ENCODE data around the gene LRRTM4. TPM values are rescaled to one million over a fixed set of nuclear protein-coding genes. Genes with fewer than 3 reads are reported as not detected.

LRRTM4 gene
- total RNA-seq, 1 experiment from 2014 or later, result 12.0 TPM

GRCh38 chr2:77428946-77429345, 93.2 kb downstream of the LRRTM4 start:
- Histone ChIP-seq H2BK12ac (ENCODE audit: insufficient read length, low read depth, low read length) (no peak overlapping the region), H3K9ac (ENCODE audit: extremely low read depth, insufficient read length, low read length) (no peak overlapping the region), H3K9me3 (ENCODE audit: control insufficient read depth, low read depth, low read length) (no peaks in the 10 kb centered on the region), H2BK5ac (ENCODE audit: insufficient read length, low read length) (no peak overlapping the region), H3K79me1 (ENCODE audit: insufficient read depth, low read depth, low read length, poor library complexity, severe bottlenecking) (no peaks in the 10 kb centered on the region), H3T11ph (ENCODE audit: low read length) (no peak overlapping the region), H3K23me2 (ENCODE audit: insufficient read length, low read depth, low read length, poor library complexity, severe bottlenecking) (no peaks in the 10 kb centered on the region), H3K27me3 (ENCODE audit: insufficient read depth, low read length) (no peaks in the 10 kb centered on the region), H4K8ac (replicated peaks; ENCODE audit: insufficient read length, low read depth, low read length) (no peak overlapping the region), H4K91ac (ENCODE audit: insufficient read length, low read depth, low read length) (no peak overlapping the region), H3K27ac (ENCODE audit: insufficient read length, low read depth, low read length) (no peak overlapping the region), H2AFZ (ENCODE audit: low read length) (no peak overlapping the region), H3K23ac (ENCODE audit: insufficient read length, low read depth, low read length) (no peak overlapping the region), H4K5ac (ENCODE audit: insufficient read length, low read depth, low read length) (no peak overlapping the region), H3K14ac (ENCODE audit: insufficient read depth, low read length) (no peak overlapping the region), H3K18ac (ENCODE audit: insufficient read length, low read depth, low read length) (no peak overlapping the region), H3K4me1 (ENCODE audit: insufficient read depth, low read length) (no peaks in the 10 kb centered on the region), H2AK5ac (ENCODE audit: insufficient read length, low read length) (no peak overlapping the region), H2BK15ac (ENCODE audit: low read depth, low read length) (no peak overlapping the region), H3K79me2 (ENCODE audit: insufficient read depth, low read length) (no peaks in the 10 kb centered on the region), H3K56ac (ENCODE audit: insufficient read length, low read depth, low read length) (no peak overlapping the region), H3K4ac (ENCODE audit: low read depth, low read length) (no peak overlapping the region), H2BK120ac (ENCODE audit: low read depth, low read length, poor library complexity, severe bottlenecking) (no peak overlapping the region), H3K4me2 (ENCODE audit: insufficient read depth, insufficient read length, low read length) (no peak overlapping the region), H2BK20ac (ENCODE audit: low read depth, low read length, poor library complexity, severe bottlenecking) (no peak overlapping the region), H4K20me1 (ENCODE audit: control insufficient read depth, insufficient read depth, insufficient read length) (no peaks in the 10 kb centered on the region)
- no peak for TF ChIP-seq CTCF (conservative IDR thresholded peaks at IDR 0.05)
- Mint-ChIP-seq H3K27me3 (ENCODE audit: low read depth) (no peaks in the 10 kb centered on the region), H3K9me3 (peaks cover 0 to 2% of the 10 kb centered on the region in 2 experiments; a peak in 1 of 5 replicates), H3K4me1 (peaks cover 3 to 4% of the 10 kb centered on the region in 2 experiments; a peak in 2 of 4 replicates), H3K4me3 (no peak overlapping the region), H3K36me3 (ENCODE audit: insufficient read depth in 1 of 3, low read depth in 3 of 3) (peaks cover 0 to 9% (median 3%) of the 10 kb centered on the region in 3 experiments; a peak in 2 of 7 replicates), H3K27ac (no peak overlapping the region)
- WGBS (ENCODE audit: extremely low coverage, insufficient read length, low lambda C conversion rate), result no CpG with 5 or more reads among the region's 4 CpGs
- DNase-seq, result no peak
